HK-2 (cell line): Measurements from ENCODE around the gene IQCE.
"Not testable (repeated sequence)": the region's sequence is repeated elsewhere in the genome, so short reads cannot be mapped to it uniquely, and the experiment has no call there.

Source experiments
- DNase-seq: peaks from one replicate; pipeline ENCODE4 v3.0.0-alpha.2; 2018; ENCODE audit not compliant: unreplicated experiment

The IQCE gene

DNA sequence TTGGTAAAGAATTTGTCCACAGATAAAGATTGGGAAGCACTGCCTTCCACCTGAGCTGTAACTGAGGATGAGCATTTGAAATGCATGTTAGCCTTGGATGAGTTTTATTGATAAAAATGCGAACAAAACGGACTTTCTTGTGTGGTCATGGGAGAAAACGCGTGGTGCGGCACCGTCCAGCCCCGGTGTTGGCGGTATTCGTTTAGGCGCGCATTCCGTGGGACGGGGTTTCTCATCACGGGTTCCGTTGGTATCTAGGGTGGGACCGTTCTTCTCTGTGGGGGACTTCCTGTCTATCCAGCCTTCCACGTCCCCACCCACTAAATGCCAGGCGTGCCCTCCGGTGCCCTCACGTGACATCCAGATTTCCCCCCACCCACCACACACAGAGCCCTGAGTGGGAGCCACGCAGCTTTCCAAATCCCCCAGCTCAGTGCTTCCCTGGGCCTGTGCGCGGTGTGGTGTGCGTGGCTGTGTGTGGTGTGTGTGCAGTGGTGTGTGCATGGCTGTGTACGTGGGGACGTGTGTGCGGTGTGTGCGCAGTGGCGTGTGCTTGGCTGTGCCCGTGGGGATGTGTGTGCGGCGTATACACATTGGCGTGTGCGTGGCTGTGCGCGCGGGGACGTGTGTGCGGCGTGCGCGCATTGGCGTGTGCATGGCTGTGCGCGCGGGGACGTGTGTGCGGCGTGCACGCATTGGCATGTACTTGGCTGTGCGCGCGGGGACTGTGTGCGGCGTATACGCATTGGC is 18.1 kb downstream of the IQCE start:
- DNase-seq = no peak

- no peak for DNase-seq
Observed at GRCh38 chr7:2577914-2578680, 19.3 kb downstream of the IQCE start.

GRCh38 chr7:2580636-2581035 is 21.9 kb downstream of the IQCE start:
- DNase-seq = no peak

GRCh38 chr7:2582006-2582735 is 23.4 kb downstream of the IQCE start:
- no peak for DNase-seq

GRCh38 chr7:2583798-2584580 is 25.2 kb downstream of the IQCE start:
- DNase-seq = no peak

DNA sequence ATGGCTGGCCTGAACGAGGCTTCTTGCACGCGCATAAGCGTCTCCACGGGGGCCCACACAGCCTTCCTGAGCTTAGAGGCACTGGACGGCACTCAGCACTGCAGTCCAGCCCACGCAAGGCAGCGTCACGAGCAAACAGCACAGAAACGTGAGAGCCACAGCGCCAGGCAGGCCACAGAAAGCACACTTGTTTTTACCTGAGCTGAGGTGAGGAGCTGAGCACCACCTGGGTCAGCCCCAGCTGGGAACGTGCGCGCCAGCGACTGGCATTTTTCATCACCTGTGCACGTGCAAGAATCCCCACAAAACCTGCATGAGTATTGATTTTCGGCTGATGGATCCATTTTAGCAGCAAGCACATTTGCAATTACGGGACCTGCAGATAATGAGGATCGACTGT is 26.7 kb downstream of the IQCE start:
- DNase-seq = no peak

DNA sequence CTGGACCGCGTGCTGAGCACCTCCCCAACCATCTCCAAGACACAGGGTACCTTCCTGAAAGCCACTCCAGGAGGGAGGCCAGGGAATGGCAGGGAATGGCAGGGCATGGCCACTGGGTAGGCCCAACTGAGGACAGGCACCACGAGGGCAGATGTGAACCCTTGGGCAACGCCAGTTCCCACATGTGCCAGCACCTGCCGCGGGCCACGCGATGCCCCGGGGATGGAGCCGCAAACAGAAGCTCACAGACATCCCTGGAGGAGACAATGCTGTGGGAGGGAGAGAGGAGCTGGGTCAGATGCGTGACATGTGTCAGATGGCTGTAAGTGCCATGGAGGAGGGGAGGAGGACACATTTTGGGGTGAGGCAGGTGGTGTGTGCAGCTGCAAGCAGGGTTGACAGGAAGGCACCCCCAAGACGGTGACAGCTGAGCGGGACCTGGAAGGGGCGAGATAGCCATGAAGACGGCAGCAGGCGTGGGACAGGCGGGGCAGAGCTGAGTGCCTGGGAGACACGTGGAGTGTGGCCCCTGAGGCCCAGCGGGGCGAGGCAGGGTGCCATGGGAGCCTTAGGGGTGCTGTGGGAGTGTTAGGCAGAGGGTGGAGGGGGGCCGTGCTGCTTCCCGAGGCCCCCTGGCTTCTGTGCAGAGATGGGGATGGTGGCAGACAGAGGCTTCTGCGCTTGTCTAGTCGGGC is 27.7 kb downstream of the IQCE start:
- DNase-seq = no peak

DNA sequence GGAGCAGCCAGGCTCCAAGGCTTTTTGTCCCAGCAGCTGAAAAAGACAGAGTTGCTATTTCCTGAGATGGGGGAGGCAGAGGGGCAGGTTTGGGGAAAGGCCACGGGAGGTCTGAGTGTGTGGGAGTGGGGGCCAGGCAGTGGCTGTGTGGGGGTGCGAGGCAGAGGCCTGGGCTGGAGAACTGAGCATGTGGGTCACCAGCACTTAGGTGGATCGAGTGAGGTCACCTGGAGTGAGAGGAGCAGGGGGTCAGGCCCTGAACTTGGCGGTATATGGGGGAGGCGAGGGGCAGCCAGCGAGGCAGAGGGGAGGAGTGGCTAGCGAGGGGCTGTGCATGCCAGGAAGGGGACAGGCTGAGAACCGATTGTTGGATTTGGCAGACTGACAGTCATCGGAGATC is 28.4 kb downstream of the IQCE start:
- no peak for DNase-seq

DNA sequence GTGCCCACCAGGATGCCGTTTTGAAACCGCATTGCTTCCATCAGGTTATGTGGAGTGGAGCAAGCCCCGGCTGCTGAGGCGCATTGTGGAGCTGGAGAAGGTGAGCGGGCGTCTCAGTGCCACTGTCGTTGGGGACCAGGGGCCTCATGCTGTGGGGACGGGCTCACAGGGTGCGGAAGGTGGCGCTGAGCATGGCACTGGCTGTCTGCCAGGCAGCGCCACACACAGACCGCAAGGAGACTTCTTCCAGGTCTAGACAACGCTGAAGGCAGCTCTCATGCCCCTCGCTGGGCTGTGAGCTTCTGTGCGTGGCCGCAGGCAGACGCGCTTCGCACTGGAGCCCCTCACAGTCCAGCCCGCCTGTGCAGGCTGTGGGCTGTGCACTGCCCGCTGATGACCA is 29.0 kb downstream of the IQCE start:
- no peak for DNase-seq

- no peak for DNase-seq
Observed at GRCh38 chr7:2589341-2589740, 30.6 kb downstream of the IQCE start.

DNA sequence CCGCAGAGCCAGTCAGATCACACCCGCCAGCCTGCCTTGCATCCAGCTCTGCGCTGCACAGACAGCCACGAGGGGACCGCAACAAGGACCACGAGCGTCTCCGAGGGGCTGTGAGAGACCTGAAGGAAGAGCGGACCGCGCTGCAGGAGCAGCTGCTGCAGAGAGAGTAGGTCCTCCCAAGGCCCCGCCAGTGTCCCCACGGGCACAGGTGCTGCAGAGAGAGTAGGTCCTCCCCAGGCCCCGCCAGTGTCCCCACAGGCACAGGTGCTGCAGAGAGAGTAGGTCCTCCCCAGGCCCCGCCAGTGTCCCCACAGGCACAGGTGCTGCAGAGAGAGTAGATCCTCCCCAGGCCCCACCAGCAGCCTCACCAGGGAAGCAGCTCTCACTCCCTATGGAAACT is 31.2 kb downstream of the IQCE start:
- not testable (repeated sequence) for DNase-seq

DNA sequence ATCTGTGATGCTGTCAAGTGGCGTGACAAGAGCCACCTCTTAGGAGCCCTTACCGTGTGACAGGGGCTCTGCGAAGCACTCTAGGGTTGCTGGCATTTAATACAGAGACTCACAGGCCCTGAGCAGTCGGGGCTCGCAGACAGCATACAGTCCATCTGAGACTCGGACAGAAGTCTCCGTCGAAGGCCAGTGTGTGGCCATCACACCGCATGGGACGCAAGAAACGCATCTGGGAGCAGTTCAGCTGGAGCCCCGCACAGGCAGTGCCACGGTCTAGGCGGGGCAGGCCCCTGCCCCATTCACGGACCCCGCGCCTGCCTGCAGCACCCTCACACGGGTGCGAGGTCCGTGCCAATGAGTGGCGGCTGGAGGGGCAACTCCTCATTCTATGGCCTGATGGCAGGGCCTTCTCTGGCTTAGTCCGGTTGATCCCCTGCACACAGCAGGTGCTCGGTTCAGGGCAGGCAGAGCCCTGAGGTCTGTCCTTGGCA is 33.6 kb downstream of the IQCE start:
- no peak for DNase-seq

DNA sequence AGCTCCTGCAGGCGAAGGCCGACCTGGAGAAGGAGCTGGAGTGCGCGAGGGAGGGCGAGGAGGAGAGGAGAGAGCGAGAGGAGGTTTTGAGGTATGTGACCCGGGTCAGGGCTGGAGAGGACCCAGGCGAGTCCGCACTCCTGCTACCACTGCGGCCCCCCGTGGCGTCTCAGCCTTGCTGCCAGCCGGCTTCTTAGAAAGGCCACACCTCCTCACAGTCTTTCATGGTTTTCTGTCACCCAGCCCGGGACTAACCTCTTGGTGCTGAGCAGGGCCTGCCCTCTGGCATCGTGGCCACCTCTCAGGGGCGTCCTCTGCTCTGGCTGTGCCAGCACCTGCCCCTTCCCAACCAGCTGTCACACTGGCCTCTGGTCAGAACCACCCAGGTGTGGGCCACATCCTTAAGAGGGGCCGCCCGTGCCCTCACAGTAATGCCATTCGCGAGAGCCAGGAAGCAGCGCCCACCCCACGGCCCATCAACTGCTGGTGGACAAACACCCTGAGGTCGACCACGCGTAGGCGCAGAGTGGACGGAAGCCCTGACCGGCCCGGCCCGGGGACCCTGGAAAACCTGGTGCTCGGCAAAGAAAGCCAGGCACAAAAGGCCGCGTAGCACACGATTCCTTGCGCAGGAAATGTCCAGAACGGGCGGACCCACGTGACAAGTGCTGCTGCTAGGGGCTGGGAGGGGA is 34.4 kb downstream of the IQCE start:
- DNase-seq = no peak

DNA sequence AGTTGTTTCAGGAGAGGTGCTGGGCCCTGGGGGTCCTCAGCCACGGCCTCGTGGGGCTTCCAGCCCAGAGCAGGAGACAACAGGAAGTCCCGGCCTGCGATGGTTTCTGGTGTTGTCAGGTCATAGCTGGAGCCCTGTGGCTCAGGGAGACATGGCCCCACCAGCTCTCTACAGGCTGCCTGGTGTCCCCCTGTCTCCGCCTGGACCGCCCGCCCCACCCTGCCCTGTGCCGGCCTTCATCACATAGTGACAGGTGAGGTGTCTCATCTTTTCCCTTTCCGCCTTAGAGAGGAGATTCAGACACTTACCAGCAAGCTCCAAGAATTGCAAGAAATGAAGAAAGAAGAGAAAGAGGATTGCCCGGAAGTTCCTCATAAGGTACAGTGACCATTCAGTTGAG is 35.8 kb downstream of the IQCE start:
- no peak for DNase-seq

GRCh38 chr7:2595258-2595860 is 36.6 kb downstream of the IQCE start:
- DNase-seq = no peak

DNA sequence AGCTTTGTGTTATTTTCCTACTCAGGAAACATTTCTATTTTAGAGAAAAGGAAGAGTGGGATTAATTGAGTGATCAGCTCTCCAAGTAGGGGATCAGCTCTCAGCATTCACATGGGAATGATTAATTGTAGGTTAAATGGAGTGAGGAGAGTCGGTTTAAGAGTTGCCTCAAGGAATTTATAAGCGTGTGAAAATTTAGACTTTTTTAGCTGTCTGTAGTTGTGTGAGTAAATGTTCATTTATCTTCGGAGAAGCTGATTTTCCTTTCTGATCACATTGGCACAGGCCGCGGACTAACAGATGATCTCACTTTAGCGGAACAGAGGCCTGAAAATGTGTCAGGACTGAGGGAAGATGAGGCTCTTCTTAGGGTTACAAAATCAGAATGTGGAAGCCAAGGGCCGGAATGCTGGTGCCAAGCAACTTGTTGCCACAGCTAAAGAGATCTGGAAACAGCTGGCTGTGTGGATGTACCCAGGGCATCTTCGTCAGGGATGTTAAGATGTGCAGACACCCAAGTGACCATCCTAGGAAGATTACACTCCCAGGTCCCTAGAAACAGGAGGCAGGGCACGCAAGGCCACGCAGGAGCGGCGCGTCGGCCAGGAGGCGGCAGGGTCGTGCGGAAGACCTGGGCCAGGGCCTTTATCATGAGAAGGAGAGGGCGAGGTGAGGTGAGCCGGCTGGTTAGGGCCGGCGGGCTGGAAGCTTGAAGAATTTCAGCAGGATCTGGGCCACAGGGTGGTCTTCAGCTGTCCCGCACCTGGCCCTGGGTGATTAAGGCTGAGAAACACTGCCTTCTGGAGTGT is 37.9 kb downstream of the IQCE start:
- no peak for DNase-seq

DNA sequence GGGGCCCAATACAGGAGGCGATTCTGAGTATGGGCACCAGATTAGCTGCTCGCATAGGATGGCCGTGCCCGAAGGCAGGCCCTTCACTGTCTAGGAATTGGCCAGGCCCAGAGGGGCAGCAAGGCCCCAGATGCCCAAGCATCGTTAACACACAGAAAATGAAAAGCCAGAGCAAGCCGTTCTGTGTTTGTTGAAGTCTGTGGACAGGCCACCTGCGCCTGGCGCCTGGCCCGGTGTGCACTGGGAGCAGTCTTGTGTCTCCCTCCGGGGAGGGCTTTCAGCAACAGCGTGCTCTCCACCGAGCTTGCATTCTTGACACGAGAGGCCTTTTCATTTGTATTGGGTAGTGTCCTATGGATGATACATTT is 38.5 kb downstream of the IQCE start:
- no peak for DNase-seq

DNA sequence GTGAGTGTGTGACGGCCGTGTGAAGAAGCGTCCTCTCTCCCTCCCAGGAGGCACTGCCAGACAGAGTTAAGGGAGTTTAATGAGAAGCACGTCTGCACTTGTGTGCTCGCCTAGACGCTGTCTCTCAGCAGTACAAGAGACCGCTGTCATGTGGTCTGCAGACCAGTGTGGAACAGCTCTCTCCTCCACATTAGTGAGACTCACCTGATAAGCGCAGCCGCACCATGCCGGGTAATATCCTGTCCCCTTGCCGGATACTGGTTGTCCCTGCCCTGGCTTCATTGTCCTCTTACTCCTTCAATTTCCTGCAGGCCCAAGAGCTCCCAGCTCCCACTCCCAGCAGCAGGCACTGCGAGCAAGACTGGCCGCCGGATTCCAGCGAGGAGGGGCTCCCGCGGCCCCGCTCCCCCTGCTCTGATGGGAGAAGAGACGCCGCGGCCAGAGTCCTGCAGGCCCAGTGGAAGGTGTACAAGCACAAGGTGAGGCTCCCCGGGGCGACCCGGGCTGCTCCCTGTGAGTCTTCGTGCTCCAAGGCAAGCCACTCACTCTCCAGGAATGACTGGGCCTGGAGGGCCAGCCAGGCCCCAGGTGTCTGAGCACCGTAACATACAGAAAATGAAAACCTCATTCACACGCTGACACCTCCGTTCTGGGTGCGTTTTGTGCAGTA is 39.5 kb downstream of the IQCE start:
- DNase-seq = no peak

DNA sequence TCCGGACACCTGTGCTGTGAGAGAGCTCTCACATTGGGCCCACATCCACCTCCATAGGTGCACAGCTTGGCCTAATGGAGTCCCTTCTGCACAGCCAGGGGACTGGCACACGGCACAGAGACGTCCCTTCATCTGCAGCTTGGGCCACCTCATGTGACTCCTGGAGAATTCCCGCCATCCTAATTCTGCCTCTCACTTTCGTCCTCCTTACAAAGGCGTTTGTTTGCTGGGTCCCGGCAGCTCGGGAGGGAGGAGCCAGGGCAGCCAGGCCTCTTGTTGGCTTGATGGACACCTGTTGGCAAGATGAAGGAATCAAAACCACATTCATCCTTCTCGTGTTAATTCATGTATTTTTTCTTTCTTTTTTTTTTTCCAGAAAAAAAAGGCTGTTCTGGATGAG is 42.3 kb downstream of the IQCE start:
- no peak for DNase-seq
